Measurements from ENCODE around the gene YWHAG.

YWHAG gene

DNA sequence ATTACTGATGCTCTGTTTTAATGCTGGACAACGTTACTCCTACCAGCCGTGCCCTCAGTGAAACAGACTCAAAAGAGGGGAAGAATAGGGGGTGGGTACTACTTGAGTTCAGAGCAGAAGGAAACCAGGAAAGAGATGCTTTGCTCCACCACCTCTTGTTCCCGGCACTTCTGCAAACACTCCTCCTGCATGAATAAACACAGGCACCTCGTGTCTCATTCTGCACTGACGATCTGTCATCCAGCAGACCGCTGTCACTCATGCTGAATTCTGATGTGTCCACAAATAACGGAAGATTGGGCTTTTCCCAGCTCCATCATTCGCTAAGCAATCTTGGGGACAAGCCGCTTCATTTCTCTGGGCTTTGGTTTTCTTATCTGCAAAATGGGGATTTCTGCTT lies 26.7 kb downstream of the YWHAG start:
- Mint-ChIP-seq H3K4me3 (no peak overlapping the region), H3K36me3 (peaks cover 30% of the 10 kb centered on the region), H3K9me3 (no peaks in the 10 kb centered on the region), H3K27ac (no peak overlapping the region), H3K27me3 (no peaks in the 10 kb centered on the region), H3K4me1 (peaks cover 27% of the 10 kb centered on the region)
- CTCF ChIA-PET = no interaction called here
- DNase-seq = no peak

DNA sequence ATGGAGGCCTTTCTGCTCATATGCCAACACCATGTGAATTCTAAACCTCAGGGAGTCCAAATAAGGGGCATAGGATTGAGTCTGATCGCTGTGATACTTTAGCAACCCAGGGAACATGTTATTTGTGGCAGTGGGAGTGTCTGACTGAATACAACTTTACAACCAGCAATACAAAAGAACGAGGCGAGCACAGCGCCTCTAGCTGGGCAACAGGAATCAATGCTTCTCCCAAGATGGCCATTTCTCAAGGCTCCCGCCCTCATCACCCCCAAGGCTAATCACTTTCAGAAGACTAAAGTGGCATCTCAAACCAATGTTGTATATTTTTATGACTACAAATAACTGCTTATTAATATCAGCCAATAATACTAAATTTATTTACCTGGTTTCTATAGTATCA lies 28.1 kb downstream of the YWHAG start:
- Mint-ChIP-seq H3K36me3 (peaks cover 35% of the 10 kb centered on the region), H3K9me3 (no peaks in the 10 kb centered on the region), H3K27me3 (no peaks in the 10 kb centered on the region), H3K27ac (no peak overlapping the region), H3K4me1 (peaks cover 28% of the 10 kb centered on the region), H3K4me3 (no peak overlapping the region)
- no peak for DNase-seq
- CTCF ChIA-PET = interaction anchor here (0.9 to 2.2 kb wide), 3 partner anchors 11 to 26 kb away, joined by 3 to 5 read pairs (median 3); no protein-coding TSS in a partner anchor

DNA sequence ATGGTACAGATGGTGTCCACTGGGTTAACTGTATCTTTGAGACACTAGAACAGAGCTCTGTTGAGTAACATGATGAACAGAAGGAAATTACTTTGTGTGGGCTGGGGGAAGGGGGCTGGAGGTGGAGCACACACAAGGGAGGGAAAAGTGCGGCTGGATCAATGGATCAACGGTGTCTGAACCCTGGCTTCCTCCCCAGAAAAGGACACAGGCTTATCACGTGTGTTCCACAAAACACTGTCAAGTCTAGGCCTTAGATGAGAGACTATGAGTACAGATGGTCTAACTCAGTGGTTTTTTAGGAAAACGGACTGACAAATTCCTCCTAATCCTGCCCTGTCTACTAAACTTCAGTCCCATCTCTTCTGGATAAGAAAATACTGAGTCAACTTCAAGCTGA lies 28.5 kb downstream of the YWHAG start:
- CTCF ChIA-PET = interaction anchor here (1.1 to 2.2 kb wide), 2 partner anchors 11 to 16 kb away, joined by 3 to 5 read pairs; no protein-coding TSS in a partner anchor
- H3K36me3 Mint-ChIP-seq = peaks cover 35% of the 10 kb centered on the region
- no peak overlapping the region for H3K4me3 Mint-ChIP-seq
- H3K27me3 Mint-ChIP-seq = no peaks in the 10 kb centered on the region
- peaks cover 28% of the 10 kb centered on the region for H3K4me1 Mint-ChIP-seq
- H3K27ac Mint-ChIP-seq = no peak overlapping the region
- no peak for DNase-seq
- H3K9me3 Mint-ChIP-seq = no peaks in the 10 kb centered on the region

DNA sequence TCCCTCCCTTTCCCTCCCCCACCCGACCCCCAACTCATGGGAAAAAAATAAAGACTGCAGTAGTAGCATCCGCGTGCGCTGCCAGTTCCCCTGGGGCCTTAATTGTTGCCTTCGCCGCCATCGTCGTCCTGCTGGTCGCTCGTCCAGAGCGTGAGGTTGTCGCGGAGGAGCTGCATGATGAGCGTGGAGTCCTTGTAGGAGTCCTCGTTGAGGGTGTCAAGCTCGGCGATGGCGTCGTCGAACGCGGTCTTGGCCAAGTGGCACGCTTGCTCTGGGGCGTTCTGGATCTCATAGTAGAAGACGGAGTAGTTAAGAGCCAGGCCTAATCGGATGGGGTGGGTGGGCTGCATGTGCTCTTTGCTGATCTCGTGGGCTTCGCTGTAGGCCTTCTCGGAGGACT lies 29.3 kb downstream of the YWHAG start:
- Mint-ChIP-seq H3K27me3 (no peaks in the 10 kb centered on the region), H3K36me3 (peaks cover 38% of the 10 kb centered on the region), H3K4me1 (peaks cover 28% of the 10 kb centered on the region), H3K27ac (no peak overlapping the region), H3K9me3 (no peaks in the 10 kb centered on the region), H3K4me3 (no peak overlapping the region)
- no peak for DNase-seq
- CTCF ChIA-PET = interaction anchor here (2.2 kb wide), 1 partner anchor 10 kb away, joined by 5 read pairs; no protein-coding TSS in a partner anchor

DNA sequence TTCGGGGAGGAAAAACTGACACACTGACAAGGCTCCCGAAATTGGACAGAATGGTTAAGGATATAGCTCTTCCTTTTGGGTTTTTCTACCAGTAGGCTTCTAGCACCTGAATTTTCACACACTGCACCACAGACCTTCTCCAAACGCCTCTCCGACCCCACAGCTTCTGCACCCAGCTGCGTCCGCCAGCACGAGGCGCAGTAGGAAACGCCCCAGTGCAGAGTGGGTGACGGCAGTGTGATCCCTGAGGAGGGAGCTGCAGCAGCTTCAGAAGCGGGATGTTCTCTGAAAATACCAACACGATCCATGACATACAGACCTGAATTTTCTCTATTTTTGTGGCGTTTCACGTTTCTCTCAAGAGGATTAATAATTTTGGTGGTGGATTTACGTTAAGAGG lies 30.4 kb downstream of the YWHAG start:
- DNase-seq = no peak
- no peak overlapping the region for H3K27ac Mint-ChIP-seq
- H3K9me3 Mint-ChIP-seq = no peaks in the 10 kb centered on the region
- H3K4me3 Mint-ChIP-seq = no peak overlapping the region
- H3K36me3 Mint-ChIP-seq = peaks cover 37% of the 10 kb centered on the region
- peaks cover 23% of the 10 kb centered on the region for H3K4me1 Mint-ChIP-seq
- CTCF ChIA-PET = no interaction called here
- H3K27me3 Mint-ChIP-seq = no peaks in the 10 kb centered on the region

DNA sequence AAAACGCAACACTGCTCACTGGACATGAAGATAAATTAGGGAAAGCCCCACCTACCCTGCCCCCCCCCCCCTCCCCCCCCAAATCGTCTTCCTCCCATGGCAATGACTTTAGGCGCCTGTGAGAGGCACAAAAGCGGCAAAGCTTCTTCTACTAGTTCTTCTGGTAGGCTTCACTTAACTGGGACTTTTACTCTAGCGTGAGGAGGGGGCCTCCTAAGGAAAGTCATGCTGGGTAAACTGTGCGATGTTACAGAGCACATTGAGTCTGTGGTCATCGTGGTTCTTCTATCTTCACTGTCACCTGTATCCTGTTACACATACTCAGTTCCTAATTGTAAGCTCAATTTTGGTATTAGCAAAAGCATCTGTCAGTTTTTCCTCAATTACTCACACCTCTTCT lies 31.2 kb downstream of the YWHAG start:
- Mint-ChIP-seq H3K27me3 (no peaks in the 10 kb centered on the region), H3K27ac (peak overlapping the region; percentile 45), H3K9me3 (no peaks in the 10 kb centered on the region), H3K4me3 (no peak overlapping the region), H3K4me1 (peaks cover 23% of the 10 kb centered on the region), H3K36me3 (peaks cover 37% of the 10 kb centered on the region)
- CTCF ChIA-PET = no interaction called here
- DNase-seq = no peak

DNA sequence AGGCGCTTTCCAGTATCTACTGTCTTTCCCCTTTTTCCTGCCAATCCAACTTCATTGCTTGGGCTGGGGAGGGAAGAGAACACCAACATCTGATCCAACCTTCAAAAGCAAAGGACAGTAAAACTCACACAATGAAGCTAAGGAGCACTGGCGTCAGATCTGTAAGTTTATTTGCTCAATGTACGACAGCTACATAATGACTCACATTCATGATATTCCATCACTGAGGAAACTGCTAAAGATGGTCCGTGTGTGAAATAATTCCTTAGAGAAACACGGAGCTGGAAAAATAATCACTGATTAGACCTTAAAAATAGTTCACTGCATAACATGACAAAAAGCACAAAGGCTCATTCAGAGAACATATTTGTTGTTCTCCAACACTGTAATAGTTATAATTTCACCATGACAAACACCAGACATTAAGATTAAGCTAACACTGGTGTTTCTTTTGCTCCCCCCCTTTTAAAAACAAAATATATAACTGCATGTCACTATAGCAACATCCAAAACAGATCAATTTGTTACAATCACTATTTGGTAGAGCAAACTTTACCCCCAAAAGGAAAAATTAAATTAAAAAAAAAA lies 32.1 kb downstream of the YWHAG start:
- H3K9me3 Mint-ChIP-seq = no peaks in the 10 kb centered on the region
- H3K27ac Mint-ChIP-seq = no peak overlapping the region
- no peak overlapping the region for H3K4me3 Mint-ChIP-seq
- CTCF ChIA-PET = no interaction called here
- H3K36me3 Mint-ChIP-seq = peaks cover 37% of the 10 kb centered on the region
- peaks cover 20% of the 10 kb centered on the region for H3K4me1 Mint-ChIP-seq
- H3K27me3 Mint-ChIP-seq = no peaks in the 10 kb centered on the region
- DNase-seq = no peak

DNA sequence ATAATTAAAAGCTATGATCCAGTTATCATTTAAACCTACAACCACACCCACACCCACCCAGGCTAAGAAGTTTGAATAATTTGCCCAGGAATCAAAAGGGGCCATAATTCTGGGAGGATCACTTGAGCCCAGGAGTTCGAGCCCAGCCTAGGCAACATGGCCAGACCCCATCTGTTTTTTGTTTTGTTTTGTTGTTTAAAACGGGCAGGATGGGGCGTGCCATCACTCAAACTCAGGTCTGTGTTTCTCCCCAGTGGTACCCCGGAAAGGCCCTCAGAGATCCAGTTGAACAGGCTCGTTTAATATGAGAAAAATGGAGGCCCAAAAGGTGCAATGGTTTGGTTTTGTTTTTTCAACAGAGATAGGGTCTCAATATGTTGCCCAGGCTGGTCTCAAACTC lies 33.0 kb downstream of the YWHAG start:
- H3K27ac Mint-ChIP-seq = no peak overlapping the region
- no peak overlapping the region for H3K4me3 Mint-ChIP-seq
- peaks cover 39% of the 10 kb centered on the region for H3K36me3 Mint-ChIP-seq
- peaks cover 20% of the 10 kb centered on the region for H3K4me1 Mint-ChIP-seq
- DNase-seq = no peak
- CTCF ChIA-PET = no interaction called here
- no peaks in the 10 kb centered on the region for H3K9me3 Mint-ChIP-seq
- no peaks in the 10 kb centered on the region for H3K27me3 Mint-ChIP-seq

DNA sequence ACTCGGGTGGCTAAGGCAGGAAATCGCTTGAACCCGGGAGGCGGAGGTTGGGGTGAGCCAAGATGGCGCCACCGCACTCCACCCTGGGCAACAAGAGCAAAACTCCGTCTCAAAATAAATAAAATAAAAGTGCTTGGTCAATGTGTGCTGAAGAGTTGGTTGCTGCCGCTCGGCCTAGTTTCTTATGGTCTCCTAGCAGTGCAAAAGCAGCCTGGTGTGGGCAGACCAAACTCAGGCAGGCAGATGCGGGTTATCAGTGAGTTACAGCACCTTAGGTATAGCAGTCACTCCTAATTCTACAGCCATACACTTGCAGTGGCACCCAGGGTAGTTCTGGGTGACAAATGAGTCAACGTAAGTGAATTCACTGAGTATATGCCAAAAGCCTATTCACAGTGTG lies 33.7 kb downstream of the YWHAG start:
- Mint-ChIP-seq H3K9me3 (no peaks in the 10 kb centered on the region), H3K27me3 (no peaks in the 10 kb centered on the region), H3K4me1 (peaks cover 20% of the 10 kb centered on the region), H3K36me3 (peaks cover 39% of the 10 kb centered on the region), H3K4me3 (no peak overlapping the region), H3K27ac (no peak overlapping the region)
- no peak for DNase-seq
- CTCF ChIA-PET = no interaction called here

DNA sequence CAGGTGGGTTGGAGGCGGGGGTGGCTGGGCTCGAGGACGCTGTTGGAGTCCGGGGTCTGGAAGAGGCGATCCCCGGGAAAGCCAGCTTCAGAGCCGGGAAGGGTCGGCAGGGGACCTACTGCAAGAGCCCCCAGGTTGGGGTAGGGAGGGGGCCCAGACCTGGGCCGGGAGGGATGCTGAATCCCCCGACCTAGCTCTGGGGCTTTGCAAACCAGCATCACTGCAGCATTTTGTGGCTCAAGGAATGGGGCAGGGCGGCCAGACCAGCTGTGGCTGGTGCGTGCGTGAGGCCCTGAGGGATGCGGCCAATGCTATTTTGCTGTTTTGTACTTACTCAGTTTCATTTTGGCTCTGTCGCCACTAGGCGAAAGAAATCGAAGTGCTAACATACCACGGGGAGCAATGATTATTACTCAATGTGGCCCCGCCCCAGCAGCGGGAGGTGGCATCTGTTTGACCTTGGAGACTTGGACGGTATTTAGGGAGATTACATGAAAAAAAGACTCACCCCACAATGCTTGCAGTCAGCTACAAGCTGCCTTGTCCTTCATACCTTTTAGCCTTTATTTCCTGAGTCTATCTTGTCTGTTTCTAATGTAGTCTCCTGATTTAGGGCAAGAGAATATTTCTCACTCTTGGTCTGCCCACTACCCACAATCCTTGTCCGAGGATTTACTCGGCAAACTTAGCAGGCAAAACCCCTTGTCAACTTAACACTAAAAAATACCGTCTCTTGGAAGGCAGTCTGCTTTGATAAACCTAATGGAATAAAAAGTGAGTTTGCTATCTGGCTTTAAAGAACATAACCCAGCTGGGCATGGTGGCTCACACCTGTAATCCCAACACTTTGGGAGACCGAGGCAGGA lies 40.1 kb downstream of the YWHAG start:
- no peaks in the 10 kb centered on the region for H3K9me3 Mint-ChIP-seq
- peaks cover 13% of the 10 kb centered on the region for H3K36me3 Mint-ChIP-seq
- CTCF ChIA-PET = interaction anchor here (0.9 to 3.4 kb wide), 8 partner anchors 11 to 141 kb away, joined by 3 to 28 read pairs (median 4); partner anchors contain the start of gene YWHAG
- H3K4me1 Mint-ChIP-seq = peaks cover 32% of the 10 kb centered on the region
- peak overlapping the region; percentile 92 for H3K4me3 Mint-ChIP-seq
- peak; percentile 79 for DNase-seq
- H3K27ac Mint-ChIP-seq = peak overlapping the region; percentile 98
- H3K27me3 Mint-ChIP-seq = peaks cover 6% of the 10 kb centered on the region

DNA sequence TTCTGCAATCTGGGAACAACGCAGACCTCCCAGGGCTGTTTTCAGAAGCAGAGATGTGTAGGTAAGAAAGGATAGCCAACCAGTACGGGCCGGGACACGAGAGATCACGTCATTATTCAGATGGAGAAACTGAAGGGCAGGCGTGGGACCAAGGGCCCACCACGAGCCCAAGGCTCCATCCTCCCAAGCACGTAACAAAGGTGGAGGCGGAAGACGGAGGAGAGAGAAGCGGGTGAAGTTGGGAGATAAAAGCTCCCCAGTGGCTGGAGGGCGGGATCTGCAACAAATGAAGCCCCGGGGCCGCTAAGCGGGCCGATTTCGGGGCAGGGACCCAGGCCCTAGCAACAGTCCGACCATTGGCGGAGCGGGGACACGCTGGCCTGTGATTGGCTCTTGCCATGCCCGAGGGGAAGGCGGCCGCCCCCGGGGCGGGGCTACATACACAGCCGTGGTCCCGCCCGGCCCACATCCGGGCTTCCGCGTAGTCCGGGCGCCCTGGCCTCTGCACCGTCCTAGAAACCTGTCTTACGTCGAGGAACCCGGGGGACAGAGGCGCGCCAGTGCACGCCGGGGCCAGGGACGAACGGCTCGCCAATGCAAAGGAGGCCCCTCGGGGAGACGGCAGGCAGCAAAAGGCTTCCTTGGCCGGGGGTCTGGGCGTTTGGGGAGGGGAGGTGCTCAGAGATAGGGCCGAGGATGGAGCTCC lies 40.9 kb downstream of the YWHAG start:
- CTCF ChIA-PET = interaction anchor here (0.9 to 3.4 kb wide), 8 partner anchors 10 to 151 kb away, joined by 3 to 28 read pairs (median 4); partner anchors contain the start of gene YWHAG
- DNase-seq = peak; percentile 98
- Mint-ChIP-seq H3K36me3 (peaks cover 12% of the 10 kb centered on the region), H3K27ac (peak overlapping the region; percentile 98), H3K27me3 (peaks cover 6% of the 10 kb centered on the region), H3K4me1 (peaks cover 34% of the 10 kb centered on the region), H3K4me3 (peak overlapping the region; percentile 92), H3K9me3 (no peaks in the 10 kb centered on the region)

DNA sequence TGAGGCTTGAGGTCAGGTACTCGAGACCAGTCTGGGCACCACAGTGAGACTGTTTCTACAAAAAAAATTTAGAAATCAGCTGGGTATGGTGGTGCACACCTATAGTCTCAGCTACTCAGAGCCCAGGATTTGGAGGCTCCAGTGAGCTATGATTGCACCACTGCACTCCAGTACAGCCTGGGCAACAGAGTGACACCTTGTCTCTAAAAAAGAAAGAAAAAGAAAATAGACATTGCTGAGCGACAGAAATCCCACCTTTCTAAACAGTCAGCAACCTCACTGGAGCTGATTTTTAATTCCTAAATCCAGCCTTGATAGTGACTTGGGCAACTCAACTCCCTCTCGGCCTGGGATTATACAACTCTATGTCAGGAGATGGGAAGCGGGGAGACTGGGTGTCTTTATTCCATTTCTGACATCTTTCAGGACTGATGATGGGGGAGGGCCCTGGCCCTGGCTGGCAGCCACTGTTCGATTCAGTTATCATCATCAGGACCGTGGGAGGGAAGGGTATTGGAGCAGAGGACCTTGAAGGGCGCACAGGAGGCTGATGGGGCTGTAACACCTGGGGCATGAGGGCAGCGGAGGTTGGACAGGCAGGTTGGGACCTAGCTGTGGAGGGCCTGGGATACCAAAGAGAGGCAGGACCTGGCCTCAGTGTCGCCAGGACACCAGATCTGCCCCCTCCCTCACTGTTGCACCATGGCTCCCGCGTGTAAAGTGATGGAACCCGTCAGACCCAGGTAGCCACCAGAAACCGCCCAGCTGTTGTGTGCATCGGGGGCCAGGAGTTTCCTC lies 41.6 kb downstream of the YWHAG start:
- CTCF ChIA-PET = interaction anchor here (0.7 to 3.7 kb wide), 8 partner anchors 14 to 150 kb away, joined by 3 to 28 read pairs (median 8); partner anchors contain the start of gene YWHAG
- Mint-ChIP-seq H3K9me3 (no peaks in the 10 kb centered on the region), H3K27me3 (peaks cover 6% of the 10 kb centered on the region), H3K4me3 (peak overlapping the region; percentile 92), H3K36me3 (peaks cover 12% of the 10 kb centered on the region), H3K4me1 (peaks cover 34% of the 10 kb centered on the region), H3K27ac (peak overlapping the region; percentile 98)
- DNase-seq = no peak

DNA sequence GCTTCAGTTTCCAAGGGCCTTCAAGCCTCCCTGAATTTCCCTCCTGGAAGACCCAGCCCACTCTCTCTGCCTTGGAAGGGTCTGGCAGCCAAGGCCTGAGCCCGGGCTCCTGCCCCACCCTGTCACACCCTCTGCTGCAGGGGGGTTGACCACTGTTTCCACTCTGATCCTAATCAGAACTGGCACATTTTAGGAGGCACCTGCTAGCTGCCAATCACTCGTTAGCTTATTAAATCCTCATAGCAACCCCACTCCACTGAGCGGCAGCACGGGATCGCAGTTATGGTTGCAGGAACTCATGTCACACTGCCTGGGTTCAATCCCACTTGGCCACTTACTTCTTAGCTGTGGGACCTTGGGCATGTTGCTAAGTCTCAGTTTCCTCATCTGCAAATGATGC lies 43.4 kb downstream of the YWHAG start:
- Mint-ChIP-seq H3K4me1 (peaks cover 34% of the 10 kb centered on the region), H3K36me3 (peaks cover 9% of the 10 kb centered on the region), H3K27ac (peak overlapping the region; percentile 62), H3K9me3 (no peaks in the 10 kb centered on the region), H3K4me3 (no peak overlapping the region), H3K27me3 (peaks cover 11% of the 10 kb centered on the region)
- CTCF ChIA-PET = interaction anchor here (0.8 to 5.6 kb wide), 12 partner anchors 12 to 295 kb away, joined by 3 to 73 read pairs (median 6); partner anchors contain the start of genes HSPB1 and YWHAG
- DNase-seq = peak; percentile 26

Data from activated naive CD4-positive, alpha-beta T cell treated with anti-CD3 and anti-CD28 coated beads, Interleukin-2, amount 10 ng/mL, durations not matched to agents 7 days and 5 days (primary cell).